Measurements from ENCODE around the gene MASP1.

MASP1 gene

GRCh38 chr3:187188931-187189330, 102.6 kb downstream of the MASP1 start:
- no peak for DNase-seq (ENCODE audit: low read depth)
- H3K4me3 ChIP-seq (ENCODE audit: control insufficient read depth, low read depth, low read length) = no peak overlapping the region
- no peak for TF ChIP-seq CTCF (IDR thresholded peaks at IDR 0.05; ENCODE audit: control insufficient read depth, insufficient read depth, low read depth, low read length, missing control alignments)

- no peak for TF ChIP-seq CTCF (IDR thresholded peaks at IDR 0.05; ENCODE audit: control insufficient read depth, insufficient read depth, low read depth, low read length, missing control alignments)
- H3K4me3 ChIP-seq (ENCODE audit: control insufficient read depth, low read depth, low read length) = no peak overlapping the region
- DNase-seq (ENCODE audit: low read depth) = peak; percentile 50
These were observed 104.6 kb downstream of the MASP1 start for GRCh38 chr3:187186801-187187421.

GRCh38 chr3:187186375-187186774, 105.2 kb downstream of the MASP1 start:
- no peak for DNase-seq (ENCODE audit: low read depth)
- H3K4me3 ChIP-seq (ENCODE audit: control insufficient read depth, low read depth, low read length) = no peak overlapping the region
- no peak for TF ChIP-seq CTCF (IDR thresholded peaks at IDR 0.05; ENCODE audit: control insufficient read depth, insufficient read depth, low read depth, low read length, missing control alignments)

GRCh38 chr3:187185759-187186158, 105.8 kb downstream of the MASP1 start:
- no peak for DNase-seq (ENCODE audit: low read depth)
- no peak overlapping the region for H3K4me3 ChIP-seq (ENCODE audit: control insufficient read depth, low read depth, low read length)
- no peak for TF ChIP-seq CTCF (IDR thresholded peaks at IDR 0.05; ENCODE audit: control insufficient read depth, insufficient read depth, low read depth, low read length, missing control alignments)
